ENCODE measurements around the gene MTF1.

MTF1 gene

DNA sequence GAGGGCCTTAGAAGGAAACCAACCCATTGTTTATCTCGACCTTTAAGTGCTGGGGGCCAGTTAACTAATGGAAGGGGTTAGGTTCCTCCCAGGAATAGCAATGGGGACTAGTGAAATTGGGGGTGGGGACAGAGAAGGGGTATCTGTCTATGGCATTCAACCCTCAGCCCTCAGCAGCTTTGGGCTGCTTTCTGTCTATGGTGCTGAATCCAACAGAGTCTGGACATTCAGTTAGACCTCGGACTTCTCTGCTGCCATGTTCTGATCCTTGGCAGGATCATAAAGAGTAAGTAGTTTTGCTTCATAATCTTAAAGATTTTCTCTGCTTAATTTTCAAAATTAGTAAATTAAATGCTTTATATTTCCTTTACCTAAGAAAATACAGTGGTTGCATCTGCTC lies 91.9 kb downstream of the MTF1 start:
- Mint-ChIP-seq H3K4me3 (no peak overlapping the region), H3K4me1 (peaks cover 7% of the 10 kb centered on the region), H3K36me3 (peaks cover 2% of the 10 kb centered on the region), H3K27ac (no peak overlapping the region), H3K27me3 (peaks cover 34% of the 10 kb centered on the region), H3K9me3 (peaks cover 2% of the 10 kb centered on the region)
- no peak for ATAC-seq (ENCODE audit: low read depth)
- DNase-seq (ENCODE audit: low spot score in 2 of 2): no peak

DNA sequence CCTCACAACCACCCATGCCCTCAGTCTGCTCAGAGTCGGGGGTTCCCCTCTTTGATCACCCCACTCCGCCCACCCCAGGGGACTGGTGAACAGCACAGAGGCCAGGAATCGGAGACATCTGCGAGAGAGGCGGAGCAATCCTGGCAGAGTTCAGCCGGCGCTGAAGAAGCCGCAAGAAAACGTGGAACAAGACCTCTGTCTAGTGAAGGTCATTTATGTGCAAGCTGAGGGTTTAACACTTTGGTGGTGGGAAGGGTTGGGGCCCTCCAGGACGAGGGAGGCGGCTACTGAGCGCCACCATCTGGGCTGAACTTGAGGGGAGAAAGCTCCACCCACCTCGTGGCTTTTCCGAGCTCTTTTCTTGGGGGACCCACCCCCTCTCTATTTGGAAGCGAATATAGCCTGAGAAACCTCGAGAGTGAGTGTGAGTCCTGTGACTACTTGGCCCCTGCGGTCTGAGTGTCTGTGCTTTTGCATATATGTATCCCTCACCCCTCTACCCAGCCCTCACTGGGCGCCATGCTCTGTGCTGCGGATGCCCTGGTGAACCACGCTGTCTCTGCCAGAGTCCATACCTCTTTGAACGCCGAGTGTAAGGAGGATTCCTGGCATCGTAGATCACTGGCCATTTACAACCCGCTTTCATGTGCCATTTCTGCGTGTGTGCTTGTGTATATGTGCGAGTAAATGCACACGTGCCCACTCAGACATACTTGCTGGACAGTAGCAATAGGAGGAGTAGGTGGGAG lies 93.3 kb downstream of the MTF1 start:
- Mint-ChIP-seq H3K4me3 (peak overlapping the region; percentile 57), H3K9me3 (peaks cover 2% of the 10 kb centered on the region), H3K4me1 (peaks cover 7% of the 10 kb centered on the region), H3K36me3 (peaks cover 2% of the 10 kb centered on the region), H3K27ac (no peak overlapping the region), H3K27me3 (peaks cover 34% of the 10 kb centered on the region)
- DNase-seq (ENCODE audit: low spot score in 2 of 2): peak in 1 of 2 donors; percentile 14
- ATAC-seq (ENCODE audit: low read depth): peak; percentile 87

DNA sequence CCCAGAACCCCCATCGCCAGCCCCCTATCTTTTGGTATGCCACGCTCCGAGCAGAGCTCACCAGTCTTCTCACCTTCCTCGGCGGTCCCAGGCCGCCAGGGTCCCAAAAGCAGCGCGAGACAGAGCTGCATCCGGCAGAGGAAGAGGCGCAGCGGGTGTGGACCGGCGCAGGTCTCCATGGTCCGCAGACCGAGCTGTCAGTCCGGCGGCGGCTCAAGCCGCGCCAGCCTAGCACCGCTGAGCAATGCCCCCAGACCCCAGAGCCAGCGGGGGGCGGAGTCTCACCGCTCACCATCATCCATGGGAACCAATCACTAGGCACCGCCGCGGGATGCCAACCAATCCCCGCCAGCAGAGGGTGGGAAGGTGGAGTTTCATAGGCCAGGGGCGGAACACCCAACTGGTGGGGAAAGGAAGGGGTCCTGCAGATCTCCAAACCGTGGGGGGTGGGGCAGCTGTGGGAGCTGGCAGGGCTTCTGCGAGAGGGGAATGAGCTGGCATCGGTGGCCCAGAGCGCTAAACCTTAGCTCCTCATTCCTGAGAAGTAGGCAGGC lies 94.4 kb downstream of the MTF1 start, which contains the start of gene EPHA10:
TSS of gene EPHA10 (minus strand) at position 233 of the 554 bp plus-strand sequence. CDS start at position 179, 54 bp downstream.
- H3K4me3 Mint-ChIP-seq: peak within 1 kb of the TSS; percentile 57
- H3K27me3 Mint-ChIP-seq: peaks cover 34% of the 10 kb centered on the region
- H3K27ac Mint-ChIP-seq: no peak within 1 kb of the TSS
- peaks cover 2% of the 10 kb centered on the region for H3K36me3 Mint-ChIP-seq
- ATAC-seq (ENCODE audit: low read depth) (no peak), DNase-seq (ENCODE audit: low spot score in 2 of 2) (no peak)
- H3K9me3 Mint-ChIP-seq: peaks cover 2% of the 10 kb centered on the region
- peaks cover 7% of the 10 kb centered on the region for H3K4me1 Mint-ChIP-seq

DNA sequence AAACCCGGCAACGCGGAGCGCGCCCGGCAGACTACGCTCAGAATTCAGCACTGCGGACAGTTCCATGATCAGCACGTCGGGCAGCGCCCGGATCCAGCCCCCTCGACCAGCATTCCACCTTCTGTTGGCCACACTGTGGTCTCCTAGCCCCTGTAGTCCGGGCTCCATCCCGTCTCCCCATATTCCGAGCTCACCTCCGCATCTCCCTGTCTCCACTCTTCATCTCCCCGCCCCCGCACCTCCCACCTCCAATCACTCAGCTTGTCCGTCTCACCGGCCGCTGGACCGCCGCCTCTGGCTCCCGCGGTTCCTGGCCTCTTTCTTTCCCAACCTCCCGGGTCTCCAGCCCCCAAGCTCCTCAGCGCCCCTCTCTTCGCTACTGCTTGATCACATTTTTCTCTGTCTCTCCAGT lies 95.0 kb downstream of the MTF1 start:
- peaks cover 32% of the 10 kb centered on the region for H3K27me3 Mint-ChIP-seq
- DNase-seq (ENCODE audit: low spot score in 2 of 2) (peak; percentile 24 to 50), ATAC-seq (ENCODE audit: low read depth) (peak; percentile 33)
- peaks cover 2% of the 10 kb centered on the region for H3K36me3 Mint-ChIP-seq
- H3K4me1 Mint-ChIP-seq: peaks cover 7% of the 10 kb centered on the region
- peaks cover 2% of the 10 kb centered on the region for H3K9me3 Mint-ChIP-seq
- H3K27ac Mint-ChIP-seq: no peak overlapping the region
- no peak overlapping the region for H3K4me3 Mint-ChIP-seq

DNA sequence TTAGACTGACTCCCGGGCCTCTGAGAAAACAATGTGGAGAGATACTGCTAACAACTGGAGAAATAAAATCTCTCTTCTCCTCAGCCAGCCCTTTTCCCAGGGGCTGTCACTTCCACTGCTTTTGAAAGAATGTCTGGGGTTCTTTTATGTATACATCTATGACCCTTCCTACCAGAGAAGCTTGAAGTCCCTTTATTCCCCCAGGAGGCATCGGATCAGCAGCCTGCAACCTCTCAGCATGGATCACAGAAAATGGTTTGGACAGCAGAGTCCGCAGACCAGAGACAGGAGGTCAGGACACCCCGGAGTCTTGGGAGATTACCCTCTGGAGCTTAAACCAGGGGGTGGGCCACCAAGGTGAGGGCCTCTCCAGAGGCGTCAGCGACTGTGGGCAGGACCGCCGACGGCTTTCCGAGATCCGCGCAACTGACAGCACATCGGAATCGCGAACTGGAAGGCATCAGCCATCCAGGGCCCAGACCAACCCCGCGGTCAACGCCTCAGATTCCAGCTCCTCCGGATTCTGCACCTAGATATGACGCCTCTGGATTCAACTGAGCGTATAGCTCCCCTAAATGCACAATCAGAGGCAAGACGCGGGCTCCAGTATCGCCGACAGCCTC lies 95.5 kb downstream of the MTF1 start:
- H3K4me3 Mint-ChIP-seq: no peak overlapping the region
- peaks cover 29% of the 10 kb centered on the region for H3K27me3 Mint-ChIP-seq
- DNase-seq (ENCODE audit: low spot score in 2 of 2) (no peak), ATAC-seq (ENCODE audit: low read depth) (no peak)
- H3K36me3 Mint-ChIP-seq: peaks cover 2% of the 10 kb centered on the region
- H3K27ac Mint-ChIP-seq: no peak overlapping the region
- peaks cover 2% of the 10 kb centered on the region for H3K9me3 Mint-ChIP-seq
- peaks cover 7% of the 10 kb centered on the region for H3K4me1 Mint-ChIP-seq

DNA sequence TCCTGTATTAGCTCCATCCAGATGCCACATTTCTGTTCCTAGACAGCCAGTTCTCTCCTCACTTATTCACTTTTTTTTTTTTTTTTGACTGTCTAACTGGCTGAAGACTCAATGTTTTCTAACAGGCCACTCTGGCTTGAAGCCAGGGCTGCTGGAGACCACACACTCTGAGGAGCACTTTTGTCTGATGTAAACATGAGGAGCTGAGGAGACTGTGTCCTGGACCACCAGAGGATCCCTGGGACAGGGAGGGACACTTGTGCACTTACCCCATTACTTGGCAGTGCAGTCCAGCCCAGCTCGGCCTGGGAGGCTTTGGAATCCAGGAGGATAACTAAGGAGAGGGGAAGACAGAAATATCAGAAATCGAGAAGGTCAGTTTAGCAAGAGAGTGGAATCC lies 96.9 kb downstream of the MTF1 start:
- peaks cover 2% of the 10 kb centered on the region for H3K9me3 Mint-ChIP-seq
- H3K27me3 Mint-ChIP-seq: peaks cover 24% of the 10 kb centered on the region

DNA sequence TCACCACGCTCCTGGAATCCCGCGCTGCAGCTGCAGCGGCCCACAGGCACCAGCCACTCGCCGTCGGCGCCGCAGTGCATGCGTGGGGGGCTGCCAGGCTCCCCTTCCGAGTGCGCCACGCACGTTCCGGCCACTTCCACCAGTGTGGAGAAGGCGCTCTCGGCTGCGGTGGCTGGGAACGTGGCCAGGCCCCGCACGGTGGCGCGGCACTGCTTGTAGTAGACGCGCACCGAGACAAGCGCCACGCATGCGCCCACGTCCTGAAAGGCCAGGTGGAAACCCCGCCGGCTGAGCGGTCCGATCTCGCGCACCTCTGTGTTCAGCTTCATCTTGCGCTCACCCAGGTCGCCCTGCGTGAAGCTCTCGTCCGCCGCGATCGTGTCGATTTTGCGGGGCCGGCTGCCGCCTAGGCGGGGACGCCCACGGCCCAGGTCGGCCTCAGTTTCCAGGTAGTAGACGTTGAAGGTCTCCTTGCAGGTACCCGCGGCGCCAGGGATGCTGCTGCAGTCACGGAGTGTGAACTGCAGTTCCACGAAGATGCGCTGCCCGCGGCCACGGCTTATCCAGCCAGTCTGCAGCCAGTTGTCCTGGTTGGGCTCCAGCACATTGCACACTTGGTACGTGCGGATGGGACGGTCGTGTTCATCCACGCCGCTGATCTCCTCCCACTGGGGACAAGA lies 97.8 kb downstream of the MTF1 start:
- Mint-ChIP-seq H3K27ac (no peak overlapping the region), H3K4me3 (no peak overlapping the region), H3K27me3 (peaks cover 21% of the 10 kb centered on the region), H3K4me1 (peaks cover 7% of the 10 kb centered on the region), H3K36me3 (peaks cover 2% of the 10 kb centered on the region), H3K9me3 (peaks cover 2% of the 10 kb centered on the region)
- no peak for DNase-seq (ENCODE audit: low spot score in 2 of 2)
- ATAC-seq (ENCODE audit: low read depth): no peak

More for the DNA sequence above, 96.9 kb downstream of the MTF1 start:
- DNase-seq (ENCODE audit: low spot score in 2 of 2) (no peak), ATAC-seq (ENCODE audit: low read depth) (no peak)
- peaks cover 7% of the 10 kb centered on the region for H3K4me1 Mint-ChIP-seq
- H3K36me3 Mint-ChIP-seq: peaks cover 2% of the 10 kb centered on the region
- H3K27ac Mint-ChIP-seq: no peak overlapping the region
- no peak overlapping the region for H3K4me3 Mint-ChIP-seq

Data from memory B cell (primary cell).